DND-41 (cell line): Measurements from ENCODE around the gene PAFAH2.

Experiments
- ATAC-seq: fragments of 200-7000 bp; cut with Tn5 transposase; 3 replicates; pipeline ENCODE4 v1.9.1; 2021; ENCODE audit warnings: low read depth; ENCODE audit not compliant: insufficient read depth
- DNase-seq: peaks from one replicate; pipeline ENCODE4 v3.0.0-alpha.2; 2020
- H2AFZ ChIP-seq: 2 replicates; pipeline ENCODE4 v1.6.0; 2012; ENCODE audit warnings: low read depth, low read length
- H3K27ac ChIP-seq: 2 replicates; pipeline ENCODE4 v1.5.1; 2012; ENCODE audit warnings: low read length, inconsistent platforms
- H3K27me3 ChIP-seq: fragments of 200-600 bp; sonication (generic); 2 replicates; pipeline ENCODE4 v1.6.0; 2012; ENCODE audit warnings: low read length, mild to moderate bottlenecking, inconsistent platforms; ENCODE audit not compliant: insufficient read depth, poor library complexity
- H3K36me3 ChIP-seq: 2 replicates; pipeline ENCODE4 v1.5.1; 2012; ENCODE audit warnings: low read length, inconsistent platforms; ENCODE audit not compliant: insufficient read depth
- H3K4me1 ChIP-seq: 2 replicates; pipeline ENCODE4 v1.5.1; 2012; ENCODE audit warnings: mild to moderate bottlenecking, low read length; ENCODE audit not compliant: insufficient read depth
- H3K4me2 ChIP-seq: 2 replicates; pipeline ENCODE4 v1.6.0; 2012; ENCODE audit warnings: mild to moderate bottlenecking, moderate library complexity, low read length, inconsistent platforms; ENCODE audit not compliant: insufficient read depth
- H3K4me3 ChIP-seq, 2 experiments: fragments of 200-600 bp in 1 of 2; shearing (Covaris generic) in 1 of 2; 2 replicates each; pipeline ENCODE4 v1.5.1; 2012 to 2016; ENCODE audit warnings: inconsistent platforms in 2 of 2, low read length in 2 of 2, mild to moderate bottlenecking in 2 of 2, low read depth in 1 of 2, moderate library complexity in 1 of 2
- H3K79me2 ChIP-seq: 2 replicates; pipeline ENCODE4 v1.6.0; 2012; ENCODE audit warnings: low read length, inconsistent platforms; ENCODE audit not compliant: insufficient read depth
- H3K9ac ChIP-seq: 2 replicates; pipeline ENCODE4 v1.6.0; 2012; ENCODE audit warnings: low read depth, mild to moderate bottlenecking, inconsistent platforms, low read length, moderate library complexity
- H3K9me3 ChIP-seq: 2 replicates; pipeline ENCODE4 v1.5.1; 2012; ENCODE audit warnings: low read length, moderate library complexity, mild to moderate bottlenecking, inconsistent platforms; ENCODE audit not compliant: insufficient read depth, severe bottlenecking
- H4K20me1 ChIP-seq: 2 replicates; pipeline ENCODE4 v1.6.0; 2012; ENCODE audit warnings: low read length; ENCODE audit not compliant: insufficient read depth
- CTCF ChIP-seq: IDR thresholded peaks from 2 replicates; pipeline ENCODE4 v1.5.1; 2012; ENCODE audit warnings: borderline replicate concordance, low read length, moderate library complexity, mild to moderate bottlenecking; ENCODE audit not compliant: poor library complexity, severe bottlenecking; ENCODE audit errors: extremely low read depth
- EZH2 ChIP-seq: IDR thresholded peaks from 3 replicates; pipeline ENCODE4 v1.6.1; 2012; ENCODE audit warnings: borderline replicate concordance, low read depth, mild to moderate bottlenecking, moderate library complexity, low read length, inconsistent platforms; ENCODE audit not compliant: severe bottlenecking

The PAFAH2 gene

DNA sequence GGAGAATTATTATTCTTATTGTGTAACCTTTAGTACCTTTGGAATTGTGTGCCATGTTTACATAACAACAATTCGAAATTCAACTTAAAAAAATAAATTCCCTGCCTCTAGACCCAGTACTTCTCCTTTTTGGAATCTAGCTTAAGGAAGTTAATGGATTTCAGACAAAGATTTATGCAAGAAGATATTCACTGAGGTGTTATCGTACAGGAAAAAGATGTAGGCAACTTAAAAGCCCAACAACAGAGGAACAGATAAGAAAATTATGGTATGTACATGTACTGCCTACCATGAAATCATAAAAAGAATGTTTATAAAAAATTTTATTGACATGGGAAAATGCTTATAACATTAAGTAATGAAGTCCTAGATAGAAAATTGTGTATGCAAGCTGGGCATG lies 73.4 kb downstream of the PAFAH2 start:
- no peaks in the 10 kb centered on the region for H4K20me1 ChIP-seq
- peaks cover 21% of the 10 kb centered on the region for H3K27me3 ChIP-seq
- no peak overlapping the region for H3K4me2 ChIP-seq
- H2AFZ ChIP-seq = no peak overlapping the region
- H3K9me3 ChIP-seq = no peaks in the 10 kb centered on the region
- H3K4me3 ChIP-seq = no peak overlapping the region
- no peak overlapping the region for H3K9ac ChIP-seq
- no peaks in the 10 kb centered on the region for H3K36me3 ChIP-seq
- ATAC-seq = no peak
- peaks cover 20% of the 10 kb centered on the region for H3K4me1 ChIP-seq
- H3K79me2 ChIP-seq = no peaks in the 10 kb centered on the region
- H3K27ac ChIP-seq = no peak overlapping the region
- no peak for TF ChIP-seq EZH2
- no peak for TF ChIP-seq CTCF
- DNase-seq = no peak

- DNase-seq (no peak), ATAC-seq (no peak)
- Histone ChIP-seq H3K4me3 (peak overlapping the region in 1 of 2 experiments; percentile 8; a peak in 1 of 4 replicates), H3K4me2 (peak overlapping the region; percentile 59; the same call in 1 of the 2 replicates), H3K9ac (no peak overlapping the region), H4K20me1 (no peaks in the 10 kb centered on the region), H3K79me2 (no peaks in the 10 kb centered on the region), H3K27ac (no peak overlapping the region), H3K27me3 (peaks cover 21% of the 10 kb centered on the region), H3K9me3 (no peaks in the 10 kb centered on the region), H3K4me1 (peaks cover 28% of the 10 kb centered on the region), H3K36me3 (no peaks in the 10 kb centered on the region), H2AFZ (no peak overlapping the region)
- no peak for TF ChIP-seq EZH2
- no peak for TF ChIP-seq CTCF
These were observed 74.8 kb downstream of the PAFAH2 start for GRCh38 chr1:25922971-25923552.

DNA sequence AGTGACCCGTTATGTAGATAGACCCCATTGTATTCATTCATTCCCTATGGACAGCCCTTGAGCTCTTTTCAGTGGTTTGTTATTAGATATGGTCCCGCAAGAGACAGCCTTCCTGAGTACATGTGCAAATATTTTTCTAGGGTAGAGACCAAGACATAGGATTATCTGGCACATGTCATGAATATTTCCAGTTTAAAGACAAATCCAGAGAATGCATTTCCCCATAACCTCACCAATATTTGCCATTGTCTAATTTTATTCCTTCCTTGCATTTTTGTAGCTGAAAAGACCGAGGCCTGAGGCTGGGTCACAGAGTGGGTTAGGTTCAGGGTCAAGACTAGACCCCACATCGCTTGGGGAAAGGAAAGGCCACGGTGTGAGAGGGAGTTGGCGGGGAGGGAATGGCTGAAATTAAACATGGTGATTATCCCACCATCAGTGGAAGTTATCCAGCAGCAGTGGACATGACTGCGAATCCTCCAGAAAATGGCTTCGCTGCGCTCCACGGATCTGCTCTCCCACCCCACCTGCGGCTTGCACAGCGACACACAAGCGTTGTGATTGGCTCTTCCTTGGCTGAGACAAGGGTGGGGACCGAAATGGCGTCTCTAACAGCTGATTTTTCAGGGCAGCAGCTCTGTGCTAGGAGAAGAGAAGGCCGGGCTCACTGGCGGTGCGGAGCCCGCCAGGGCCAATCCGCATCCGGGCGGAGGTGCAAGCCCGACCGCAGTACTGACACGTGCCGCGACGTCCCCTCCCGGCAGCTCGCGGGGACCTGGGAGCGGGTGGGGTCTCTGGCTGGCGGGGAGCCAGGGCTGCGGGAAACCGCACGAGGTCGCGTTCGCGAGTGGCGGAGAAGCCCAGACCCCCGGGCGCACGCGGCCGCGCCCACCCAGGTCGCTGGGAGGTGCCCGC lies 75.5 kb downstream of the PAFAH2 start:
- Histone ChIP-seq H4K20me1 (no peaks in the 10 kb centered on the region), H2AFZ (peak overlapping the region; percentile 47; the same call in 1 of the 2 replicates), H3K36me3 (no peaks in the 10 kb centered on the region), H3K9me3 (no peaks in the 10 kb centered on the region), H3K4me1 (peaks cover 30% of the 10 kb centered on the region), H3K27ac (no peak overlapping the region), H3K4me2 (peak overlapping the region; percentile 59), H3K4me3 (peak overlapping the region in 1 of 2 experiments; percentile 36; a peak in 2 of 4 replicates), H3K27me3 (peaks cover 21% of the 10 kb centered on the region), H3K9ac (no peak overlapping the region), H3K79me2 (no peaks in the 10 kb centered on the region)
- peak; percentile 90 for ATAC-seq
- DNase-seq = peak; percentile 76
- TF ChIP-seq CTCF = no peak
- peak; percentile 80 for TF ChIP-seq EZH2
